ENCODE results near the gene SBSN. TPM values are rescaled to one million over a fixed set of nuclear protein-coding genes. Genes with fewer than 3 reads are reported as not detected.

The SBSN gene
- total RNA-seq, 2 donors from 2014 or later = not detected

DNA sequence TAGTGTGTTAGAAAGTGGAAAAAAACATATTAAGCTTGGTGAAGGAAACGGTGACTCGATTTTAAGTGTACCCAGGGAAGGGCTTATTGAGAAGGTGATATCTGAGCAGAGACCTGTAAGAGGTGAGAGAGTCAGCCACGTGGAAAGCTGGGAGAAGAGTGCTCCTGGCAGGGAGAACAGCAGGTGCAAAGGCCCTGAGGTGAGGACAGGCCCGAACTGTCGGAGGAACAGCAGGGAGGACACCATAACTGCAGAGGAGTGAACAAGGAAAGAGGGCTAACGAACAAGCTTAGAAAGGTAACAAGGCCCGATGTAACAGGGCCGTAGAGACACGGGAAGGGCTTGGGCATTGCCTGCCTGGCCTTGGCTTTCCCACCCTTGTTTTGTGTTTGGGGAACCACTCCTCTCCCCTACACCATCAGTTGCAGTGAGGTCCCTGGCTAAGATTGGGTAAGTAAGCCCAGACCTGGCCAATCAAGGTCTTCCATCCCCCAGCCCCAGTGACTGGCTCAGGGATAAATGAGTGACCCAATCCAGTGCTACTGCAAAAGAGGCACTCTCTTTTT is 28.0 kb upstream of the SBSN start:
- DNase-seq (ENCODE audit: low spot score) = no peak
- intact Hi-C loops (cut with DNase I) = loop anchor here in 1 of 2 donors (5.0 kb wide), 1 partner anchor 121 kb away; no protein-coding TSS in a partner anchor

- no peak for DNase-seq (ENCODE audit: low spot score)
- intact Hi-C loops (cut with DNase I) = loop anchor here in 1 of 2 donors (5.0 kb wide), 1 partner anchor 122 kb away; no protein-coding TSS in a partner anchor
Observed at GRCh38 chr19:35555301-35556005, 27.3 kb upstream of the SBSN start.

DNA sequence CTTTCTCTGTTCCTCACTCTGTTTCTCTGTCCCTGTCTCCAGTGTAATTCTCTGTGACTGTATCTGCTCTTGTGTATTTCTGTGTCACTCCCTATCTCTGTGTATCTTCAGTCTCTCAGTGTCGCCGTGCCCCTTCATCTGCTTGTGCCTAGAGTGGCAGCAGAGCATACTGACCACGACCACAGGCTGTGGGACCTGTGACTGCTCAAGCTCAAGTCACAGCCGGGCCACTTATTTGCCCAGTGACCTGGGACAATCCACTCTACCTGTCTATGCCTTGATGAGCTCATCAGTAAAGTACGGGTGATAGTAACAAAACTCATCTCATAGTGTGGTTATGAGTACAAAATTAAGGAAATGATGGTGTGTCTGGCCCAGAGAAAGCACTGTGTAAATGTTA is 26.0 kb upstream of the SBSN start:
- DNase-seq (ENCODE audit: low spot score) = no peak

DNA sequence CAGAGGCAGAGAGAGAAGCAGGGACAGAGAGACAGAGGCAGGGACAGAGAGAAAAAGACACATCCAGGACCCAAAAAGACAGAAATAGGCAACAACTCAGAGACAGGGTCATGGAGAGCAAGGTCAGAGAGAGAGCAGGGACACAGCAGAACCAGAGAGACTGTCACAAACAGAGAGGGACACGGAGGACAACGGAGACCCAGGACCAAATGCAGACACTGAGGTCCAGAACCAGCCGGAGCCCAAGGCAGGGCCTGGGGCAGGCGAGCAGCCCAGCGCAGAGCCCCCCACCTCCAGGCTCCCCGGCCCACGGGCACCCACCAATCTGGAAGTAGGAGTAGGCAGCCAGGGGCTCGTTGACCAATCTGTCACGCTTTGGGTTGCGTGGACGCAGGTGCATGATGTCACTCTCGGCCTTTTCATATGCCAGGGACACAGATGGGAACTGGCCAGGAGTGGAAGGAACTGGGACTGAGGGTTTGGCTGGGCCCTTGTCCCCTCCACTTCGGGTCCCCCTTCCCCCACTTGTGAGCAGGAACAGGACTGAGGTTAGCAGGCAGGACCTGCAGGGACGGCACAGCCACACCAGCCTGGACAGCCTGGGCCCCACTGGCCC is 25.4 kb upstream of the SBSN start:
- no peak for DNase-seq (ENCODE audit: low spot score)
- intact Hi-C loops (cut with DNase I) = no loop called here

More for the DNA sequence above, 26.0 kb upstream of the SBSN start:
- intact Hi-C loops (cut with DNase I) = no loop called here

- DNase-seq (ENCODE audit: low spot score) = no peak
- intact Hi-C loops (cut with DNase I) = no loop called here
Observed at GRCh38 chr19:35552534-35553384, 24.6 kb upstream of the SBSN start.

GRCh38 chr19:35551091-35551810 is 23.1 kb upstream of the SBSN start:
- intact Hi-C loops (cut with DNase I) = no loop called here

DNA sequence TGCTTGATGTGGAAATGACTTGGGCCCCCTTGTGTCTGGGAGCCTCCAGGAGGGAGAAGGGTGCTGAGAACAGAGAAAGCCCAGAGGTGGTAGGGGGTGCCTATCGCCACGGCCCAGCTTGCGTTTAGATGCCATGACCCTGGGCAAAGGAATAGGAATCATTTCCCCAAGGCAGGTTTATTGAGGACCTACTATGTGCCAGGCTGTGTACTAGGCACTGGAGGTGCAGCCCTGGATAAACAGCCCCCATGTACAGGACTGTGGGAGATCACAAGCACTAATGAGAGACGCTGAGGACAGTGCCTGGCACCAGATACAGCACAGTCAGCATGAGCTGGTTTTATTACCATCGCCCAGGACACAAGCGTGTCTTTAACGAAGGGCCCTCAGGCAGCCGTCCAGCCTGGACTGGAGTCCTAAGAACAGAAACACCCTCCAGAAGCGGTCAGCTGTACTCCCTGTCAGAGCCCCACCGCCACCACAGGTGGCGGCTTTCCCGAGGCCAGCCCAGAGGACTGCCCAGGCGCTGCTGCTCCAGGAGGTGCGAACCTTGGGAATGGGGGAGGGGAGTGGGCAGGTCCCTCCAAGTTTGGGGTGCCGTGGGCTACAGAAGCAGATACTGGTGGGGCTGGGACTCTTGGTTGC is 21.9 kb upstream of the SBSN start:
- no peak for DNase-seq (ENCODE audit: low spot score)

More at GRCh38 chr19:35551091-35551810, 23.1 kb upstream of the SBSN start:
- DNase-seq (ENCODE audit: low spot score) = no peak

GRCh38 chr19:35549174-35549788 is 21.2 kb upstream of the SBSN start:
- DNase-seq (ENCODE audit: low spot score) = no peak
- intact Hi-C loops (cut with DNase I) = no loop called here

More for the DNA sequence above, 21.9 kb upstream of the SBSN start:
- intact Hi-C loops (cut with DNase I) = no loop called here

DNA sequence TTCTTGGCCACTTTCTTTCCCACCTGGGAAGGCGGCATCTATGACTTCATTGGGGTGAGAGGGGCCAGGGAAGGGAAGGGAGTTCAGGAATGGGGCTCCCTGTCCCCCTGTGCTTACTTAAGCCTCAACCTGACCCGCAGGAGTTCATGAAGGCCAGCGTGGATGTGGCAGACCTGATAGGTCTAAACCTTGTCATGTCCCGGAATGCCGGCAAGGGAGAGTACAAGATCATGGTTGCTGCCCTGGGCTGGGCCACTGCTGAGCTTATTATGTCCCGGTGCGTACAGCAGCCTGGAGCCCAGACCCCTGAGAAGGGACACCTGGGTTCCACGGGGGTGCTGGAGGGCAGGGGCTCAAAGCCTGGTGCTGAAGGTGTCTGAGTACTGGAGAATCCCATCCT is 18.4 kb upstream of the SBSN start:
- DNase-seq (ENCODE audit: low spot score) = no peak
- intact Hi-C loops (cut with DNase I) = no loop called here

DNA sequence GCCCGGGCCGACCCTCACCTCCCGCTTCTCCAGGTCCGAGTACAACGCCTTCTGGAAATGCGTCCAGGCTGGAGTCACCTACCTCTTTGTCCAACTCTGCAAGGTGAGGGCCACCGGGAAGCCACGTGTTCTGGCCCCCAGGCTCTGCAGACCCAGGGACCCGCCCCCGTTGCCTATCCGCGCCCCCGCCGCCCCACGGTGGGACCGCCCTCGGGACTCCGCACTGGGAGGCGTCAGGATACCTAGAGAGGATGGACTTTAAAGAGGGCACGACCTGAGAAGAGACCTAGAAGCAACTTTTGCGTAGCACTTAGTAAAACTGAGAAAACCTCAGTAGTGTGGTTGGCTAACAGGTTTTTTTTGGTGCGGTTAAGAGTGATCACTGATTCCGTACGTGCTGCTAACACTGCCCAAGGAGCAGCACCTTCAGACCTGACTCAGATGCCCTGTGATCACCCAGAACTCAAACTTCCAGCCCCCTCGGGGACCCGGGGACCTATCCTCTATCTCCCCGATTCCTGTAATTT is 17.8 kb upstream of the SBSN start:
- no peak for DNase-seq (ENCODE audit: low spot score)
- intact Hi-C loops (cut with DNase I) = no loop called here

DNA sequence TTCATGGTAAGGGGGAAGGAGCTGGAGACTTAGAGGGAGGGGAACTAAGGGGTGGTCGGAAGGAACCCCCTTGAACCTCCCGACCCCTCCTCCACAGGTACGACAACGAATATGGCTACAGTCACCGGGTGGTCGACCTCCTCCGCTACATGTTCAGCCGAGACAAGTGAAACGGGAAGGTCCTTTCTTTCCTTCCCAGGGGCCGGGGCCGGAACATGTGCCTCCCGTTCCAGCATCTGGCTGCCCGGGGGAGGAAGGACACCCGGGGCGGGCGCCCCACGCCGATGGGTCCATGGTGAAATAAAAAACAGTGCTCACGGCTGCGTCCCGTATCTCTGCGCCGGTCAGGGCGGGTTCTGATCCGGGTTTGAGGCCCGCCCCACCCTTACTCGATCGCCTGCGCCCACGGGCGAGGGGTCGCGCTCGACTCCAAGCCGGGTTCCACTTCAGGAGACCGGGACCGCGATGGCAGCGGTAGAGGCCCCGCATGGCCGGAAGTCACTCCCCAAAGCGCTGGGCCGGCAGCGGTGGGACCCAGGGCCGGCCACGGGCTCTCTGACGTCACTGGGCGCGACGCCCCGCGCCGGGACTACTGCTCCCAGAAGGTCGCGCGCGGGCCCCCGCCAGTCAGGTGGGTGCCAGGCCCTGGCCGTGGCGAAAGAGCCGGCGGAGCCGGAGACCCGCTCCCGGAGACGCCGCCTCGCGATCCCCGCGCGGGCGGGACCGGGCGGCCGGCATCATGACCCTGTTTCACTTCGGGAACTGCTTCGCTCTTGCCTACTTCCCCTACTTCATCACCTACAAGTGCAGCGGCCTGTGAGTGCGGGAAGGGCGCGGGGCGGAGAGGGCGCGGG is 17.1 kb upstream of the SBSN start, which contains the start of gene TMEM147:
TMEM147 (plus strand) TSS at position 626 of the 854 bp plus-strand sequence; CDS start at position 740, 114 bp downstream.
- intact Hi-C loops (cut with DNase I) = no loop called here
- DNase-seq (ENCODE audit: low spot score) = peak; percentile 98

GRCh38 chr19:35544110-35544802 is 16.1 kb upstream of the SBSN start:
- intact Hi-C loops (cut with DNase I) = no loop called here
- no peak for DNase-seq (ENCODE audit: low spot score)

- no peak for DNase-seq (ENCODE audit: low spot score)
- intact Hi-C loops (cut with DNase I) = no loop called here
Observed at GRCh38 chr19:35543280-35544109, 15.4 kb upstream of the SBSN start.

GRCh38 chr19:35542209-35542608 is 14.1 kb upstream of the SBSN start:
- intact Hi-C loops (cut with DNase I) = no loop called here

GRCh38 chr19:35540356-35540927 is 12.3 kb upstream of the SBSN start:
- intact Hi-C loops (cut with DNase I) = no loop called here
- no peak for DNase-seq (ENCODE audit: low spot score)

More at GRCh38 chr19:35542209-35542608, 14.1 kb upstream of the SBSN start:
- no peak for DNase-seq (ENCODE audit: low spot score)

Data from posterior vena cava (tissue), 2 donors.